IgD-negative memory B cell (primary cell): ENCODE measurements around the gene CNPY3. TPM values are rescaled to one million over a fixed set of nuclear protein-coding genes. Genes with fewer than 3 reads are reported as not detected.
A peak's percentile ranks its signal among the peaks of the same experiment; 100 is the strongest.
"Not testable (repeated sequence)": the region's sequence is repeated elsewhere in the genome, so short reads cannot be mapped to it uniquely, and the experiment has no call there.

Experiments
- H3K27ac Mint-ChIP-seq, 3 donors: one replicate each; pipeline ENCODE4 v1.8.0; 2020 to 2022; ENCODE audit warnings: mild to moderate bottlenecking in 3 of 3, mixed read lengths in 3 of 3, moderate library complexity in 1 of 3
- H3K27me3 Mint-ChIP-seq: one replicate; pipeline ENCODE4 v1.8.0; 2021; ENCODE audit warnings: mixed read lengths
- H3K36me3 Mint-ChIP-seq: one replicate; pipeline ENCODE4 v1.8.0; 2020; ENCODE audit warnings: mild to moderate bottlenecking, mixed read lengths
- H3K4me1 Mint-ChIP-seq, 3 donors: one replicate each; pipeline ENCODE4 v1.8.0; 2020 to 2022; ENCODE audit warnings: mixed read lengths in 3 of 3, mild to moderate bottlenecking in 1 of 3
- H3K4me3 Mint-ChIP-seq, 4 donors: one replicate each; pipeline ENCODE4 v1.8.0; 2020 to 2022; ENCODE audit warnings: mild to moderate bottlenecking in 4 of 4, mixed read lengths in 4 of 4, moderate library complexity in 3 of 4
- H3K9me3 Mint-ChIP-seq, 3 donors: one replicate each; pipeline ENCODE4 v1.8.0; 2020 to 2021; ENCODE audit warnings: mixed read lengths in 3 of 3, mild to moderate bottlenecking in 1 of 3
- polyA plus RNA-seq: library from polyadenylated mRNA; unstranded; fragments of 300-500 nt; fragmentation: Illumina TruSeq; gene quantifications from one replicate; pipeline ENCODE4 v1.2.3, GENCODE V29; 2021

The CNPY3 gene
- polyA plus RNA-seq, 1 donor from 2014 or later: 272 TPM

DNA sequence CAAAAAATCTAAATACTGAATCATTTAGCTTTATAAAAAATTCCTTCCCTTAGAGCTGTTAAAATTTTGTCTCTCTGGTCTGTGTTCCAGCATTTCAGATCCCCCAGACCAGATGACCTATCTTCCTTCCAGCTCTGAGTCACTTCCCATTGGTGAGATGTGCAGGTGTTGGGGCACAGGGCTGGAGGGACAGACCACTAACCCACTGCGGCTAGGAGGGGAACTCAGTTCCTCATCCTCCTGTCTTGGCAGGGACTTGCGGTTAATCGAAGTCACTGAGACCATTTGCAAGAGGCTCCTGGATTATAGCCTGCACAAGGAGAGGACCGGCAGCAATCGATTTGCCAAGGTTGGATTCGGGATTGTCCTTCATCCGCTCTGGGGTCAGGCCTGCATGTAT is 6.0 kb downstream of the CNPY3 start:
- peak overlapping the region in 2 of 4 donors; percentile 49 to 58 for H3K4me3 Mint-ChIP-seq
- no peaks in the 10 kb centered on the region for H3K27me3 Mint-ChIP-seq
- peaks cover 3% of the 10 kb centered on the region for H3K36me3 Mint-ChIP-seq
- no peaks in the 10 kb centered on the region for H3K9me3 Mint-ChIP-seq
- H3K27ac Mint-ChIP-seq: peak overlapping the region in 2 of 3 donors; percentile 6 to 84
- H3K4me1 Mint-ChIP-seq: peaks cover 25 to 45% (median 36%) of the 10 kb centered on the region in 3 donors

- Mint-ChIP-seq H3K4me3 (no peak overlapping the region), H3K4me1 (peaks cover 24 to 42% (median 33%) of the 10 kb centered on the region in 3 donors), H3K27me3 (no peaks in the 10 kb centered on the region), H3K36me3 (peaks cover 3% of the 10 kb centered on the region), H3K27ac (peak overlapping the region; percentile 27 to 84 (median 48)), H3K9me3 (no peaks in the 10 kb centered on the region)
Measured at GRCh38 chr6:42936398-42936797, 7.1 kb downstream of the CNPY3 start.

- peaks cover 13 to 31% (median 22%) of the 10 kb centered on the region in 3 donors for H3K4me1 Mint-ChIP-seq
- H3K27me3 Mint-ChIP-seq: no peaks in the 10 kb centered on the region
- peak overlapping the region in 2 of 3 donors; percentile 2 to 72 for H3K27ac Mint-ChIP-seq
- H3K4me3 Mint-ChIP-seq: peak overlapping the region in 1 of 4 donors; percentile 47
- peaks cover 3% of the 10 kb centered on the region for H3K36me3 Mint-ChIP-seq
- H3K9me3 Mint-ChIP-seq: no peaks in the 10 kb centered on the region
Measured at GRCh38 chr6:42937548-42938427, 8.5 kb downstream of the CNPY3 start.

DNA sequence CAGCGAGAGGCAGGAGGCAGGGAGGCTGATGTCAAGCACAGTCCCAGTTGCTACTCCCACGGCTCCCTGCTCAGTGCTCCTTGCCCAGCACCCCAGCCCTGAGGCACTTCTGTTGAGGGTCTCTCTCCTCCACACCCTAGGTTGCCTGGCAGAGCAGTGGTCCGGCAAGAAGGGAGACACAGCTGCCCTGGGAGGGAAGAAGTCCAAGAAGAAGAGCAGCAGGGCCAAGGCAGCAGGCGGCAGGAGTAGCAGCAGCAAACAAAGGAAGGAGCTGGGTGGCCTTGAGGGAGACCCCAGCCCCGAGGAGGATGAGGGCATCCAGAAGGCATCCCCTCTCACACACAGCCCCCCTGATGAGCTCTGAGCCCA is 9.1 kb downstream of the CNPY3 start:
- peaks cover 7 to 25% (median 16%) of the 10 kb centered on the region in 3 donors for H3K4me1 Mint-ChIP-seq
- no peak overlapping the region for H3K4me3 Mint-ChIP-seq
- no peak overlapping the region for H3K27ac Mint-ChIP-seq

DNA sequence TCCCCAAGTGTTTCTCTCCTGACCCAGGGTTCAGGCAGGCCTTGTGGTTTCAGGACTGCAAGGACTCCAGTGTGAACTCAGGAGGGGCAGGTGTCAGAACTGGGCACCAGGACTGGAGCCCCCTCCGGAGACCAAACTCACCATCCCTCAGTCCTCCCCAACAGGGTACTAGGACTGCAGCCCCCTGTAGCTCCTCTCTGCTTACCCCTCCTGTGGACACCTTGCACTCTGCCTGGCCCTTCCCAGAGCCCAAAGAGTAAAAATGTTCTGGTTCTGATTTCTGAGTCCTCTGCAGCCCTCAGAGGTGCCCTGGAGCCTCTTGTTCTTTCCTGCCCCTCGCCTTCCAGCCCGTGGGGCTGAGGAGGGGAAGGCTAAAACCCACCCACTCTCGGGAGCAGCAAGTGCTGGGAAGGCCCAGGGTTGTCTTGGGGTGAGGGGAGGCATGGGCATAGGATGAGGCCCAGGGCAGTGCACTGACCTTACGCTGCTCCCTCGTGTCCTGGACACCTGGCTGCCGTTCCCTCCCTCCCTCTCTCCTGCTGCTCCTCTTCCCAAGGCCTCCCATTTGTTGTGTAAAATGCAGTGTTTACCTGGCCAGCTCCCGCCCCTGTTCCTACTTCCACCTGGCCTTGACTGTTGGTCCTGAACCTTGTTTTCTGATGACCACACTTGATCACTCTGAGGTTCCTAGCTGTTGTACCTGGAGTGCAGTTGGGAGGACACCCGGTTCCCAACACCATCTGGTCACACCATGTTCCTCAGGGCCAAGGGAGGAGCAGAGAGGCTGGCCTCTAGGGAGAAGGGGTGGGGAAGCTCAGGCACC is 9.9 kb downstream of the CNPY3 start:
- Mint-ChIP-seq H3K27ac (no peak overlapping the region), H3K4me1 (peaks cover 5 to 18% (median 9%) of the 10 kb centered on the region in 3 donors), H3K9me3 (no peaks in the 10 kb centered on the region), H3K36me3 (peaks cover 3% of the 10 kb centered on the region), H3K27me3 (no peaks in the 10 kb centered on the region), H3K4me3 (no peak overlapping the region)

More for the DNA sequence above, 9.1 kb downstream of the CNPY3 start:
- Mint-ChIP-seq H3K36me3 (peaks cover 3% of the 10 kb centered on the region), H3K27me3 (no peaks in the 10 kb centered on the region), H3K9me3 (no peaks in the 10 kb centered on the region)

- H3K4me3 Mint-ChIP-seq: no peak overlapping the region
- H3K36me3 Mint-ChIP-seq: peaks cover 3% of the 10 kb centered on the region
- peaks cover 5 to 14% (median 8%) of the 10 kb centered on the region in 3 donors for H3K4me1 Mint-ChIP-seq
- no peaks in the 10 kb centered on the region for H3K27me3 Mint-ChIP-seq
- H3K9me3 Mint-ChIP-seq: no peaks in the 10 kb centered on the region
- H3K27ac Mint-ChIP-seq: peak overlapping the region in 1 of 3 donors; percentile 83
Measured at GRCh38 chr6:42939810-42940167, 10.5 kb downstream of the CNPY3 start.

GRCh38 chr6:42940493-42941045 is 11.3 kb downstream of the CNPY3 start:
- H3K36me3 Mint-ChIP-seq: peaks cover 3% of the 10 kb centered on the region
- peaks cover 5 to 10% (median 5%) of the 10 kb centered on the region in 3 donors for H3K4me1 Mint-ChIP-seq
- no peaks in the 10 kb centered on the region for H3K27me3 Mint-ChIP-seq
- H3K4me3 Mint-ChIP-seq: no peak overlapping the region
- no peaks in the 10 kb centered on the region for H3K9me3 Mint-ChIP-seq
- H3K27ac Mint-ChIP-seq: peak overlapping the region in 2 of 3 donors; percentile 64 to 83

- H3K4me1 Mint-ChIP-seq, H3K27ac Mint-ChIP-seq, H3K36me3 Mint-ChIP-seq, H3K27me3 Mint-ChIP-seq, H3K4me3 Mint-ChIP-seq, H3K9me3 Mint-ChIP-seq: not testable (repeated sequence)
Measured at GRCh38 chr6:42941356-42941755, 12.1 kb downstream of the CNPY3 start.

- H3K9me3 Mint-ChIP-seq: no peaks in the 10 kb centered on the region
- H3K4me1 Mint-ChIP-seq: peaks cover 4 to 5% (median 4%) of the 10 kb centered on the region in 3 donors
- H3K27ac Mint-ChIP-seq: no peak overlapping the region
- no peak overlapping the region for H3K4me3 Mint-ChIP-seq
- H3K27me3 Mint-ChIP-seq: no peaks in the 10 kb centered on the region
- no peaks in the 10 kb centered on the region for H3K36me3 Mint-ChIP-seq
Measured at GRCh38 chr6:42942444-42942843, 13.2 kb downstream of the CNPY3 start.

GRCh38 chr6:42947950-42948349 is 18.7 kb downstream of the CNPY3 start:
- Mint-ChIP-seq H3K4me1 (peaks cover 0 to 3% (median 0%) of the 10 kb centered on the region in 3 donors), H3K36me3 (peaks cover 2% of the 10 kb centered on the region), H3K27ac (no peak overlapping the region), H3K27me3 (no peaks in the 10 kb centered on the region), H3K9me3 (no peaks in the 10 kb centered on the region), H3K4me3 (no peak overlapping the region)

- H3K27ac Mint-ChIP-seq: no peak overlapping the region
- no peak overlapping the region for H3K4me3 Mint-ChIP-seq
- no peaks in the 10 kb centered on the region for H3K9me3 Mint-ChIP-seq
- H3K36me3 Mint-ChIP-seq: peaks cover 2% of the 10 kb centered on the region
- H3K4me1 Mint-ChIP-seq: peaks cover 0 to 3% (median 0%) of the 10 kb centered on the region in 3 donors
- H3K27me3 Mint-ChIP-seq: no peaks in the 10 kb centered on the region
Measured at GRCh38 chr6:42952389-42952788, 23.1 kb downstream of the CNPY3 start.

DNA sequence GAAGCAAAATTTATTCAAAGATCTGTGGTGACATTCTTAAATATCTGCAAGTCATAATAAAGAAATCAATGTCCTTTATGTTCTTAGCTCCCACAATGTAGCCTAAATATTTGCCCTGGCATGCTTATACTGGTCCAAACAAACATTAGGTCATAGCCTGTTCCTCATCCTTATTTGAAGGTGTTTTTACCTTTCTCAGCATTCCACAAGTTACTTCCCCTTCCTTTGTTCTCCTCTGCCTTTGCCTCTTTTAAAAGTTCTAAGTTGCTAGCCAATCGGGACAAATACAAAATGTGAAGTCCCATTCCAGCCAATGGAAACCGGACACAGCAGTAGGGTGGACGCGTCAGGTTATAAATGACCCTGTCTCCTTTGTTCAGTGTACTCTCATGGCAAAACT is 25.1 kb downstream of the CNPY3 start:
- H3K9me3 Mint-ChIP-seq, H3K36me3 Mint-ChIP-seq, H3K4me3 Mint-ChIP-seq, H3K27me3 Mint-ChIP-seq, H3K4me1 Mint-ChIP-seq, H3K27ac Mint-ChIP-seq: not testable (repeated sequence)

GRCh38 chr6:42958125-42958524 is 28.8 kb downstream of the CNPY3 start:
- Mint-ChIP-seq H3K36me3 (no peaks in the 10 kb centered on the region), H3K27me3 (no peaks in the 10 kb centered on the region), H3K4me3 (no peak overlapping the region), H3K9me3 (no peaks in the 10 kb centered on the region), H3K27ac (no peak overlapping the region), H3K4me1 (peaks cover 0 to 10% (median 3%) of the 10 kb centered on the region in 3 donors)

DNA sequence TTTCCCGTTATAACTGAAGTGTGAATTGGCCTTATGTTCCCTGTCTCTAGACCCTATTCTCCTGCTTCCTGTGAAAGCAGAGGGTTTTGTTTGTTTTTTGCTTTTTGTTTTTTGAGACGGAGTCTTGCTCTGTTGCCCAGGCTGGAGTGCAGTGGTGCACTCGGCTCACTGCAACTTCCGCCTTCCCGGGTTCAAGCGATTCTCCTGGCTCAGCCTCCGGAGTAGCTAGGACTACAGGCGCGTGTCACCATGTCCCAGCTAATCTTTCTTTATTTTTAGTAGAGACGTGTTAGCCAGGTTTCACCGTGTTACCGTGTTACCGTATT is 30.6 kb downstream of the CNPY3 start:
- H3K9me3 Mint-ChIP-seq: no peaks in the 10 kb centered on the region
- H3K27ac Mint-ChIP-seq: peak overlapping the region in 1 of 3 donors; percentile 71
- no peaks in the 10 kb centered on the region for H3K36me3 Mint-ChIP-seq
- peak overlapping the region in 3 of 4 donors; percentile 80 to 91 (median 89) for H3K4me3 Mint-ChIP-seq
- no peaks in the 10 kb centered on the region for H3K27me3 Mint-ChIP-seq
- peaks cover 0 to 10% (median 3%) of the 10 kb centered on the region in 3 donors for H3K4me1 Mint-ChIP-seq
